ENCODE data around the gene HSPA13. TPM values are rescaled to one million over a fixed set of nuclear protein-coding genes. Genes with fewer than 3 reads are reported as not detected.

Gene HSPA13
- polyA plus RNA-seq, result 137 and 165 TPM in 2 replicates
- polyA minus RNA-seq, result 234 and 250 TPM in 2 replicates

GRCh38 chr21:14382835-14383595 lies at the start of gene HSPA13:
Gene HSPA13 (minus strand): TSS chr21:14383146. CDS start chr21:14383119, 27 bp downstream.
- Histone ChIP-seq H3K27ac (ENCODE audit: low read length) (peak within 1 kb of the TSS; percentile 96), H3K4me2 (ENCODE audit: low read length) (peak within 1 kb of the TSS; percentile 96), H3K36me3 (ENCODE audit: insufficient read depth, low read length) (no peaks in the 10 kb centered on the region), H4K20me1 (ENCODE audit: insufficient read depth) (peaks cover 3% of the 10 kb centered on the region), H3F3A (ENCODE audit: insufficient read depth, low read length, poor library complexity, severe bottlenecking) (no peaks in the 10 kb centered on the region), H2AFZ (ENCODE audit: low read depth, low read length) (peak within 1 kb of the TSS; percentile 71), H3K4me3 (ENCODE audit: low read length) (peak within 1 kb of the TSS; percentile 80), H3K9me2 (ENCODE audit: insufficient read depth, low read length) (no peaks in the 10 kb centered on the region), H3K9ac (ENCODE audit: low read length) (peak within 1 kb of the TSS; percentile 96), H3K27me3 (ENCODE audit: insufficient read depth, low read depth, low read length) (no peaks in the 10 kb centered on the region), H3K9me3 (ENCODE audit: low read length) (no peaks in the 10 kb centered on the region), H3K79me2 (replicated peaks; ENCODE audit: insufficient read depth, low read length) (peaks cover 40% of the 10 kb centered on the region)
- TF ChIP-seq REST (IDR thresholded peaks at IDR 0.05; ENCODE audit: borderline replicate concordance), result peak; percentile 71
- peak; percentile 21 for TF ChIP-seq RAD21 (conservative IDR thresholded peaks at IDR 0.05)
- peak; percentile 8 for TF ChIP-seq CTCF (IDR thresholded peaks at IDR 0.05; ENCODE audit: poor library complexity, severe bottlenecking)
- TF ChIP-seq POLR2AphosphoS5 (IDR thresholded peaks at IDR 0.05), result peak; percentile 96
- peak; percentile 16 for TF ChIP-seq SMC3 (conservative IDR thresholded peaks at IDR 0.05; ENCODE audit: poor library complexity)
- TF ChIP-seq EP300 (conservative IDR thresholded peaks at IDR 0.05; ENCODE audit: poor library complexity, severe bottlenecking), result peak; percentile 56
- peak; percentile 65 for TF ChIP-seq TAF1 (IDR thresholded peaks at IDR 0.05; ENCODE audit: low read depth)
- TF ChIP-seq MXI1 (conservative IDR thresholded peaks at IDR 0.05; ENCODE audit: poor library complexity, severe bottlenecking), result peak; percentile 46
- no peak for TF ChIP-seq EZH2 (IDR thresholded peaks at IDR 0.05; ENCODE audit: borderline replicate concordance, insufficient read depth, low read length, poor library complexity, severe bottlenecking)

DNA sequence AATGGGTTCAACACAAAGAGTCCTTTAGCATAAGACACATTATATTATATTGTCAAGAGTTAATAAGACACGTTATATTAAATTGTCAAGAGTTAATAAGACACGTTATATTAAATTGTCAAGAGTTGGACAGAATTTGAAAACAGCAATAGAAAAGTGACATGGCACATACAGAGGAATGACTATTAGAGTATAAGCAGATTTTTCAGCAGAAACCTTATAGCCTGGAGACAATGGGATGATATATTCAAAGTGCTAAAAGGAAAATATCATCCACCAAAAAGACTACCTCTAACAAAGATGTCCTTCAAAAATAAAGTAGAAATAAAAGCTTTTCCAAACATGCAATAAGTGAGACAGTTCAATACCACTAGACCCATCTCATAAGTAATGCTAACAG lies 36.0 kb upstream of the HSPA13 start:
- H3K9me3 ChIP-seq (ENCODE audit: low read length), result peaks cover 15% of the 10 kb centered on the region
- no peak overlapping the region for H3K4me2 ChIP-seq (ENCODE audit: low read length)
- TF ChIP-seq SMC3 (conservative IDR thresholded peaks at IDR 0.05; ENCODE audit: poor library complexity) (no peak), EP300 (conservative IDR thresholded peaks at IDR 0.05; ENCODE audit: poor library complexity, severe bottlenecking) (no peak), TAF1 (IDR thresholded peaks at IDR 0.05; ENCODE audit: low read depth) (no peak), RAD21 (conservative IDR thresholded peaks at IDR 0.05) (no peak), POLR2AphosphoS5 (IDR thresholded peaks at IDR 0.05) (no peak), CTCF (IDR thresholded peaks at IDR 0.05; ENCODE audit: poor library complexity, severe bottlenecking) (no peak), MXI1 (conservative IDR thresholded peaks at IDR 0.05; ENCODE audit: poor library complexity, severe bottlenecking) (no peak), REST (IDR thresholded peaks at IDR 0.05; ENCODE audit: borderline replicate concordance) (no peak), EZH2 (IDR thresholded peaks at IDR 0.05; ENCODE audit: borderline replicate concordance, insufficient read depth, low read length, poor library complexity, severe bottlenecking) (no peak)
- H2AFZ ChIP-seq (ENCODE audit: low read depth, low read length), result no peak overlapping the region
- H4K20me1 ChIP-seq (ENCODE audit: insufficient read depth), result no peaks in the 10 kb centered on the region
- H3K9me2 ChIP-seq (ENCODE audit: insufficient read depth, low read length), result no peaks in the 10 kb centered on the region
- H3K36me3 ChIP-seq (ENCODE audit: insufficient read depth, low read length), result no peaks in the 10 kb centered on the region
- H3K27me3 ChIP-seq (ENCODE audit: insufficient read depth, low read depth, low read length), result no peaks in the 10 kb centered on the region
- H3F3A ChIP-seq (ENCODE audit: insufficient read depth, low read length, poor library complexity, severe bottlenecking), result no peaks in the 10 kb centered on the region
- no peak overlapping the region for H3K27ac ChIP-seq (ENCODE audit: low read length)
- no peak overlapping the region for H3K4me3 ChIP-seq (ENCODE audit: low read length)
- H3K79me2 ChIP-seq (replicated peaks; ENCODE audit: insufficient read depth, low read length), result no peaks in the 10 kb centered on the region
- H3K9ac ChIP-seq (ENCODE audit: low read length), result no peak overlapping the region

All from neural cell (in vitro differentiated cells).